Measurements from ENCODE around the gene TBCC. TPM values are rescaled to one million over a fixed set of nuclear protein-coding genes. Genes with fewer than 3 reads are reported as not detected.

Gene TBCC
- total and polyA plus RNA-seq, 2 of the 13 experiments (the other 11 are each of a cell fraction or from before 2014, with no cell fraction given), result 14.8 to 36.1 TPM

DNA sequence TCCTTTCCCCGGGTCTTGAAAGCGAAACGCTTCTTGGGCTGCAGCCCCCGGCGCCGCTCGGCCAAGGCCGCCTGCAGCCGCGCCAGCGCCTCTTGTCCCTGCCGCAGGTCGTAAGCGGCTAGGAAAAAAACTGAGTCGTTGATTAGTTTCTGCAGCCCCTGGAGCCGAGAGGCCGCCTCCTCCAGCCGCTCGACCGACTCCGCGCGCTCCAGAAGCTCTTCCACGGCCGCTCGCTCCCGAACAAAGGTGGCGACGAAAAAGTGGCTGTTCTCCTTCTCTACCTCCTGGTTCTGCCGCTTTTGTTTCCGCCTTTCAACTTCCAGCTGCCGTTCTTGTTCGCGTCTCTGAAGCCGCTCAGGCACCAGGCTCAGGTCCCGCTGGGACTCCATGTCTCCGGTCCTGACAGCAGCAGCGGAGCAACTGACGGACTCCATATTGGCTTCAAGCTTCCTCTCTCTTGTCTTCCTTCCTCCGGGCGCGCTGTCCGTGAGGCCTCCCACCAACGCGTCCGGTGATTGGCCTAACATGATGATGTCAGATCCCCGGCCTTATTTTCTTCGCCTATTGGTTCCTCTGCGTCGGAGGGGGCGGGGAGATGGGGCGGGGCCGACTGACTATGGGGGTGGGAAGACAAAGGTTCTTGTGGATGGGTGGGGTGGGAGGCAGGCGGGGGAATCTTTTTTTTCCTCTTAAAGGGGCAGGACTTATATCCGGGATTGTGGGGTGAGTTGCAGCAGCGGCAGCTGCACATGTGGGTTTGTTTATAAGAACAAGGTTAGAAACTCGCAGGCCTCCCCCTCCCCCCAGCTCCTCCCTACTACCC lies at the start of gene TBCC (continued):
- TF ChIP-seq, protein P1, sequence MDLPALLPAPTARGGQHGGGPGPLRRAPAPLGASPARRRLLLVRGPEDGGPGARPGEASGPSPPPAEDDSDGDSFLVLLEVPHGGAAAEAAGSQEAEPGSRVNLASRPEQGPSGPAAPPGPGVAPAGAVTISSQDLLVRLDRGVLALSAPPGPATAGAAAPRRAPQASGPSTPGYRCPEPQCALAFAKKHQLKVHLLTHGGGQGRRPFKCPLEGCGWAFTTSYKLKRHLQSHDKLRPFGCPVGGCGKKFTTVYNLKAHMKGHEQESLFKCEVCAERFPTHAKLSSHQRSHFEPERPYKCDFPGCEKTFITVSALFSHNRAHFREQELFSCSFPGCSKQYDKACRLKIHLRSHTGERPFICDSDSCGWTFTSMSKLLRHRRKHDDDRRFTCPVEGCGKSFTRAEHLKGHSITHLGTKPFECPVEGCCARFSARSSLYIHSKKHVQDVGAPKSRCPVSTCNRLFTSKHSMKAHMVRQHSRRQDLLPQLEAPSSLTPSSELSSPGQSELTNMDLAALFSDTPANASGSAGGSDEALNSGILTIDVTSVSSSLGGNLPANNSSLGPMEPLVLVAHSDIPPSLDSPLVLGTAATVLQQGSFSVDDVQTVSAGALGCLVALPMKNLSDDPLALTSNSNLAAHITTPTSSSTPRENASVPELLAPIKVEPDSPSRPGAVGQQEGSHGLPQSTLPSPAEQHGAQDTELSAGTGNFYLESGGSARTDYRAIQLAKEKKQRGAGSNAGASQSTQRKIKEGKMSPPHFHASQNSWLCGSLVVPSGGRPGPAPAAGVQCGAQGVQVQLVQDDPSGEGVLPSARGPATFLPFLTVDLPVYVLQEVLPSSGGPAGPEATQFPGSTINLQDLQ (CRISPR knock-in tag; IDR thresholded peaks at IDR 0.05), result no peak; the same call in none of the 2 replicates
- TF ChIP-seq ZMYM3 (CRISPR knock-in tag; IDR thresholded peaks at IDR 0.05) (peak; percentile 10; the same call in 1 of the 2 replicates), KLF6 (CRISPR knock-in tag; IDR thresholded peaks at IDR 0.05) (peak; percentile 57; the same call in 1 of the 2 replicates), HMG20A (CRISPR knock-in tag; IDR thresholded peaks at IDR 0.05; ENCODE audit: borderline replicate concordance) (0 out of 2 replicates have a peak, but pooled peaks have one; percentile 16), ZNF101 (CRISPR knock-in tag; IDR thresholded peaks at IDR 0.05; ENCODE audit: borderline replicate concordance, low read depth) (no peak), ZNF296 (CRISPR knock-in tag; conservative IDR thresholded peaks at IDR 0.05) (no peak; the same call in 1 of the 2 replicates), ZNF274 (CRISPR knock-in tag; IDR thresholded peaks at IDR 0.05) (peak; percentile 63; the same call in 1 of the 2 replicates), ZNF549 (CRISPR knock-in tag; IDR thresholded peaks at IDR 0.05) (no peak), GLI4 (CRISPR knock-in tag; IDR thresholded peaks at IDR 0.05; ENCODE audit: borderline replicate concordance) (peak; percentile 55; the same call in 1 of the 2 replicates), ZNF629 (CRISPR knock-in tag; conservative IDR thresholded peaks at IDR 0.05) (no peak; the same call in 1 of the 2 replicates), SMC3 (IDR thresholded peaks at IDR 0.05; ENCODE audit: low read length) (no peak), GATAD1 (CRISPR knock-in tag; IDR thresholded peaks at IDR 0.05) (peak; percentile 95), ZNF670 (CRISPR knock-in tag; IDR thresholded peaks at IDR 0.05; ENCODE audit: borderline replicate concordance) (no peak)
- TF ChIP-seq, protein P2, sequence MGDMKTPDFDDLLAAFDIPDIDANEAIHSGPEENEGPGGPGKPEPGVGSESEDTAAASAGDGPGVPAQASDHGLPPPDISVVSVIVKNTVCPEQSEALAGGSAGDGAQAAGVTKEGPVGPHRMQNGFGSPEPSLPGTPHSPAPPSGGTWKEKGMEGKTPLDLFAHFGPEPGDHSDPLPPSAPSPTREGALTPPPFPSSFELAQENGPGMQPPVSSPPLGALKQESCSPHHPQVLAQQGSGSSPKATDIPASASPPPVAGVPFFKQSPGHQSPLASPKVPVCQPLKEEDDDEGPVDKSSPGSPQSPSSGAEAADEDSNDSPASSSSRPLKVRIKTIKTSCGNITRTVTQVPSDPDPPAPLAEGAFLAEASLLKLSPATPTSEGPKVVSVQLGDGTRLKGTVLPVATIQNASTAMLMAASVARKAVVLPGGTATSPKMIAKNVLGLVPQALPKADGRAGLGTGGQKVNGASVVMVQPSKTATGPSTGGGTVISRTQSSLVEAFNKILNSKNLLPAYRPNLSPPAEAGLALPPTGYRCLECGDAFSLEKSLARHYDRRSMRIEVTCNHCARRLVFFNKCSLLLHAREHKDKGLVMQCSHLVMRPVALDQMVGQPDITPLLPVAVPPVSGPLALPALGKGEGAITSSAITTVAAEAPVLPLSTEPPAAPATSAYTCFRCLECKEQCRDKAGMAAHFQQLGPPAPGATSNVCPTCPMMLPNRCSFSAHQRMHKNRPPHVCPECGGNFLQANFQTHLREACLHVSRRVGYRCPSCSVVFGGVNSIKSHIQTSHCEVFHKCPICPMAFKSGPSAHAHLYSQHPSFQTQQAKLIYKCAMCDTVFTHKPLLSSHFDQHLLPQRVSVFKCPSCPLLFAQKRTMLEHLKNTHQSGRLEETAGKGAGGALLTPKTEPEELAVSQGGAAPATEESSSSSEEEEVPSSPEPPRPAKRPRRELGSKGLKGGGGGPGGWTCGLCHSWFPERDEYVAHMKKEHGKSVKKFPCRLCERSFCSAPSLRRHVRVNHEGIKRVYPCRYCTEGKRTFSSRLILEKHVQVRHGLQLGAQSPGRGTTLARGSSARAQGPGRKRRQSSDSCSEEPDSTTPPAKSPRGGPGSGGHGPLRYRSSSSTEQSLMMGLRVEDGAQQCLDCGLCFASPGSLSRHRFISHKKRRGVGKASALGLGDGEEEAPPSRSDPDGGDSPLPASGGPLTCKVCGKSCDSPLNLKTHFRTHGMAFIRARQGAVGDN (CRISPR knock-in tag; IDR thresholded peaks at IDR 0.05), result peak; percentile 66
- TF ChIP-seq, protein P3, sequence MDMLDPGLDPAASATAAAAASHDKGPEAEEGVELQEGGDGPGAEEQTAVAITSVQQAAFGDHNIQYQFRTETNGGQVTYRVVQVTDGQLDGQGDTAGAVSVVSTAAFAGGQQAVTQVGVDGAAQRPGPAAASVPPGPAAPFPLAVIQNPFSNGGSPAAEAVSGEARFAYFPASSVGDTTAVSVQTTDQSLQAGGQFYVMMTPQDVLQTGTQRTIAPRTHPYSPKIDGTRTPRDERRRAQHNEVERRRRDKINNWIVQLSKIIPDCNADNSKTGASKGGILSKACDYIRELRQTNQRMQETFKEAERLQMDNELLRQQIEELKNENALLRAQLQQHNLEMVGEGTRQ (IDR thresholded peaks at IDR 0.05; ENCODE audit: low read depth, low read length), result no peak
- TF ChIP-seq, protein P3 (CRISPR knock-in tag; IDR thresholded peaks at IDR 0.05; ENCODE audit: borderline replicate concordance), result no peak
- TF ChIP-seq, protein P4, sequence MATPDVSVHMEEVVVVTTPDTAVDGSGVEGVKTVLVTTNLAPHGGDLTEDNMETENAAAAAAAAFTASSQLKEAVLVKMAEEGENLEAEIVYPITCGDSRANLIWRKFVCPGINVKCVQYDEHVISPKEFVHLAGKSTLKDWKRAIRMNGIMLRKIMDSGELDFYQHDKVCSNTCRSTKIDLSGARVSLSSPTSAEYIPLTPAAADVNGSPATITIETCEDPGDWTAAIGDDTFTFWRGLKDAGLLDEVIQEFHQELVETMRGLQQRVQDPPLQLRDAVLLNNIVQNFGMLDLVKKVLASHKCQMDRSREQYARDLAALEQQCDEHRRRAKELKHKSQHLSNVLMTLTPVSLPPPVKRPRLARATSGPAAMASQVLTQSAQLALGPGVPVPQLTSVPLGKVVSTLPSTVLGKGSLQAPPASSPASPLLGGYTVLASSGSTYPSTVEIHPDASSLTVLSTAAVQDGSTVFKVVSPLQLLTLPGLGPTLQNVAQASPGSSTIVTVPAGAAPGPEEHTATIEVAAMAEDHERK (CRISPR knock-in tag; IDR thresholded peaks at IDR 0.05; ENCODE audit: low read depth), result no peak; the same call in 1 of the 2 replicates
